IMR-90 (cell line): Measurements from ENCODE around the gene RBBP6.
"Not testable (repeated sequence)": the region's sequence is repeated elsewhere in the genome, so short reads cannot be mapped to it uniquely, and the experiment has no call there.

Experiments
- BHLHE40 ChIP-seq: fragments of 150-350 bp; IDR thresholded peaks from 2 replicates; pipeline ENCODE4 v1.6.1; 2016; ENCODE audit warnings: mild to moderate bottlenecking, low read depth, low read length
- CEBPB ChIP-seq: IDR thresholded peaks from 2 replicates; pipeline ENCODE4 v1.6.1; 2012; ENCODE audit warnings: low read depth, low read length, improper control_type of control experiment
- CHD1 ChIP-seq: IDR thresholded peaks from 2 replicates; pipeline ENCODE4 v1.6.1; 2012; ENCODE audit warnings: low read depth, low read length, improper control_type of control experiment
- CTCF ChIP-seq: conservative IDR thresholded peaks from 2 replicates; pipeline ENCODE4 v1.5.1; 2012; ENCODE audit warnings: mild to moderate bottlenecking, low read depth, low read length, improper control_type of control experiment
- FOS ChIP-seq: fragments of 150-350 bp; IDR thresholded peaks from 2 replicates; pipeline ENCODE4 v1.6.1; 2016; ENCODE audit warnings: low read depth, low read length
- MAZ ChIP-seq: IDR thresholded peaks from 2 replicates; pipeline ENCODE4 v1.6.1; 2012; ENCODE audit warnings: low read depth, mild to moderate bottlenecking, low read length, improper control_type of control experiment, moderate library complexity, borderline replicate concordance
- MXI1 ChIP-seq: IDR thresholded peaks from 2 replicates; pipeline ENCODE4 v1.6.1; 2012; ENCODE audit warnings: low read depth, mild to moderate bottlenecking, low read length, moderate library complexity, borderline replicate concordance
- NFE2L2 ChIP-seq: fragments of 150-350 bp; IDR thresholded peaks from 2 replicates; pipeline ENCODE4 v1.6.1; 2016; ENCODE audit warnings: low read depth, mild to moderate bottlenecking, low read length
- POLR2A ChIP-seq: IDR thresholded peaks from 2 replicates; pipeline ENCODE4 v1.6.1; 2012; ENCODE audit warnings: mild to moderate bottlenecking, low read depth, low read length
- RAD21 ChIP-seq: IDR thresholded peaks from 2 replicates; pipeline ENCODE4 v1.6.1; 2012; ENCODE audit warnings: low read length, improper control_type of control experiment
- RFX5 ChIP-seq: IDR thresholded peaks from 2 replicates; pipeline ENCODE4 v1.8.0; 2012; ENCODE audit warnings: low read depth, mild to moderate bottlenecking, low read length, moderate library complexity
- SMC3 ChIP-seq: fragments of 150-350 bp; IDR thresholded peaks from 2 replicates; pipeline ENCODE4 v1.6.1; 2016; ENCODE audit warnings: low read depth, mild to moderate bottlenecking, antibody characterized with exemption, low read length, moderate library complexity
- USF2 ChIP-seq: fragments of 150-350 bp; IDR thresholded peaks from 2 replicates; pipeline ENCODE4 v1.6.1; 2017; ENCODE audit warnings: mild to moderate bottlenecking, antibody characterized with exemption, low read length, low read depth

GRCh38 chr16:24495207-24495606, 44.2 kb upstream of the RBBP6 start:
- TF ChIP-seq CTCF, POLR2A, CHD1, CEBPB, USF2, RAD21, MAZ, MXI1, SMC3, BHLHE40, NFE2L2, FOS, RFX5: not testable (repeated sequence)
